IMR-90 (cell line): ENCODE results near the gene ANKRD13B. TPM values are rescaled to one million over a fixed set of nuclear protein-coding genes. Genes with fewer than 3 reads are reported as not detected.
A peak's percentile ranks its signal among the peaks of the same experiment; 100 is the strongest.

Experiments
- ATAC-seq: fragments of 200-7000 bp; cut with Tn5 transposase; 2 replicates; pipeline ENCODE4 v1.9.1; 2020; ENCODE audit warnings: low read depth, mild to moderate bottlenecking, moderate library complexity
- BruUV-seq: library from RNA; stranded (reverse); fragments of 400-500 nt; replicated peaks from 2 replicates; lab custom pipeline; 2021; lab: Mats Ljungman, UMichigan
- CTCF ChIA-PET: fragments of 300-600 bp; formaldehyde crosslinking; extraction: SDS; loops from one replicate; lab custom pipeline; 2021; ENCODE audit warnings: antibody characterized with exemption; lab: Yijun Ruan, JAX
- POLR2A ChIA-PET: fragments of 300-600 bp; sonication (Branson Sonifier 250); formaldehyde crosslinking; loops from one replicate; lab custom pipeline; 2022; ENCODE audit warnings: antibody characterized with exemption; ENCODE audit not compliant: unreplicated experiment; lab: Charles Lee
- DNase-seq: peaks from one replicate; pipeline ENCODE4 v3.0.0; 2013
- H2AFZ ChIP-seq: replicated peaks from 2 replicates; pipeline ENCODE3; 2013; ENCODE audit warnings: low read length, mild to moderate bottlenecking; ENCODE audit not compliant: poor library complexity
- H2AK5ac ChIP-seq: 2 replicates; pipeline ENCODE4 v1.6.1; 2013; ENCODE audit warnings: low read depth, low read length, inconsistent platforms
- H2AK9ac ChIP-seq: replicated peaks from 2 replicates; pipeline ENCODE3; 2013; ENCODE audit warnings: mild to moderate bottlenecking, low read depth, low read length, moderate library complexity; ENCODE audit not compliant: poor library complexity
- H2BK120ac ChIP-seq: 2 replicates; pipeline ENCODE4 v1.6.1; 2013; ENCODE audit warnings: low read depth, low read length, inconsistent platforms
- H2BK15ac ChIP-seq: 3 replicates; pipeline ENCODE4 v1.6.1; 2013; ENCODE audit warnings: low read depth, low read length, inconsistent platforms
- H2BK20ac ChIP-seq: 2 replicates; pipeline ENCODE4 v1.6.1; 2013; ENCODE audit warnings: low read depth, mild to moderate bottlenecking, inconsistent platforms, low read length, moderate library complexity
- H2BK5ac ChIP-seq: 2 replicates; pipeline ENCODE4 v1.6.1; 2013; ENCODE audit warnings: mild to moderate bottlenecking, low read depth, low read length, inconsistent platforms; ENCODE audit not compliant: poor library complexity, severe bottlenecking
- H3K14ac ChIP-seq: replicated peaks from 2 replicates; pipeline ENCODE4 v1.6.1; 2013; ENCODE audit warnings: low read depth, low read length, inconsistent platforms
- H3K18ac ChIP-seq: 2 replicates; pipeline ENCODE4 v1.6.1; 2013; ENCODE audit warnings: low read depth, low read length, control low read depth
- H3K23ac ChIP-seq: 2 replicates; pipeline ENCODE4 v1.6.1; 2013; ENCODE audit warnings: low read depth, low read length, inconsistent platforms
- H3K27ac ChIP-seq: 2 replicates; pipeline ENCODE4 v1.5.1; 2013; ENCODE audit warnings: mild to moderate bottlenecking, control low read depth, low read length; ENCODE audit not compliant: insufficient read depth
- H3K27me3 ChIP-seq: 2 replicates; pipeline ENCODE4 v1.6.1; 2013; ENCODE audit warnings: low read length; ENCODE audit not compliant: control insufficient read depth, insufficient read depth
- H3K36me3 ChIP-seq: 2 replicates; pipeline ENCODE4 v1.6.1; 2013; ENCODE audit warnings: low read length, mixed read lengths; ENCODE audit not compliant: control insufficient read depth, insufficient read depth
- H3K4ac ChIP-seq: 2 replicates; pipeline ENCODE4 v1.6.1; 2013; ENCODE audit warnings: low read depth, low read length, inconsistent platforms
- H3K4me1 ChIP-seq: 2 replicates; pipeline ENCODE4 v1.6.1; 2013; ENCODE audit warnings: low read length, mixed read lengths; ENCODE audit not compliant: control insufficient read depth, insufficient read depth
- H3K4me2 ChIP-seq: 2 replicates; pipeline ENCODE4 v1.6.1; 2013; ENCODE audit warnings: low read depth, mild to moderate bottlenecking, control low read depth, low read length, moderate library complexity
- H3K4me3 ChIP-seq: 2 replicates; pipeline ENCODE4 v1.5.1; 2013; ENCODE audit warnings: low read depth, mild to moderate bottlenecking, control low read depth, low read length, moderate library complexity; ENCODE audit not compliant: insufficient read depth
- H3K56ac ChIP-seq: 2 replicates; pipeline ENCODE4 v1.6.1; 2013; ENCODE audit warnings: low read length, inconsistent platforms; ENCODE audit not compliant: insufficient read depth; ENCODE audit errors: extremely low read depth
- H3K79me1 ChIP-seq, 2 experiments: 2 replicates each; pipeline ENCODE4 v1.6.1; 2013; ENCODE audit warnings: low read length in 2 of 2, inconsistent platforms in 1 of 2, low read depth in 1 of 2
- H3K9ac ChIP-seq: 2 replicates; pipeline ENCODE4 v1.6.1; 2013; ENCODE audit warnings: low read depth, low read length, control low read depth
- H3K9me1 ChIP-seq: 2 replicates; pipeline ENCODE4 v1.6.1; 2013; ENCODE audit warnings: low read length, inconsistent platforms; ENCODE audit not compliant: insufficient read depth
- H3K9me3 ChIP-seq: 2 replicates; pipeline ENCODE4 v1.6.1; 2013; ENCODE audit warnings: low read length; ENCODE audit not compliant: control insufficient read depth, insufficient read depth
- H4K20me1 ChIP-seq: 2 replicates; pipeline ENCODE4 v1.6.1; 2013; ENCODE audit warnings: low read length, inconsistent platforms; ENCODE audit not compliant: insufficient read depth
- H4K5ac ChIP-seq: 2 replicates; pipeline ENCODE4 v1.6.1; 2013; ENCODE audit warnings: mild to moderate bottlenecking, low read depth, low read length, control low read depth
- H4K8ac ChIP-seq, 2 experiments: 2 replicates each; pipeline ENCODE4 v1.6.1; 2013; ENCODE audit warnings: low read depth in 2 of 2, low read length in 2 of 2, control low read depth in 1 of 2, inconsistent platforms in 1 of 2
- H4K91ac ChIP-seq: 2 replicates; pipeline ENCODE4 v1.6.1; 2013; ENCODE audit warnings: low read depth, low read length, inconsistent platforms; ENCODE audit not compliant: insufficient read depth
- BHLHE40 ChIP-seq: fragments of 150-350 bp; IDR thresholded peaks from 2 replicates; pipeline ENCODE4 v1.6.1; 2016; ENCODE audit warnings: mild to moderate bottlenecking, low read depth, low read length
- CEBPB ChIP-seq: IDR thresholded peaks from 2 replicates; pipeline ENCODE4 v1.6.1; 2012; ENCODE audit warnings: low read depth, low read length, improper control_type of control experiment
- CHD1 ChIP-seq: IDR thresholded peaks from 2 replicates; pipeline ENCODE4 v1.6.1; 2012; ENCODE audit warnings: low read depth, low read length, improper control_type of control experiment
- FOS ChIP-seq: fragments of 150-350 bp; IDR thresholded peaks from 2 replicates; pipeline ENCODE4 v1.6.1; 2016; ENCODE audit warnings: low read depth, low read length
- MAFK ChIP-seq: IDR thresholded peaks from 2 replicates; pipeline ENCODE4 v1.6.1; 2012; ENCODE audit warnings: low read depth, low read length, improper control_type of control experiment
- MAZ ChIP-seq: IDR thresholded peaks from 2 replicates; pipeline ENCODE4 v1.6.1; 2012; ENCODE audit warnings: low read depth, mild to moderate bottlenecking, low read length, improper control_type of control experiment, moderate library complexity, borderline replicate concordance
- POLR2A ChIP-seq: IDR thresholded peaks from 2 replicates; pipeline ENCODE4 v1.6.1; 2012; ENCODE audit warnings: mild to moderate bottlenecking, low read depth, low read length
- RAD21 ChIP-seq: IDR thresholded peaks from 2 replicates; pipeline ENCODE4 v1.6.1; 2012; ENCODE audit warnings: low read length, improper control_type of control experiment
- RCOR1 ChIP-seq: IDR thresholded peaks from 2 replicates; pipeline ENCODE4 v1.6.1; 2012; ENCODE audit warnings: mild to moderate bottlenecking, low read length, improper control_type of control experiment; ENCODE audit not compliant: insufficient replicate concordance
- RFX5 ChIP-seq: IDR thresholded peaks from 2 replicates; pipeline ENCODE4 v1.8.0; 2012; ENCODE audit warnings: low read depth, mild to moderate bottlenecking, low read length, moderate library complexity
- WGBS, 2 experiments: methylation state at CpG; one replicate each; pipeline versions ENCODE4 v1.1.5 to v1.1.7; 2013; ENCODE audit warnings: missing lambda C conversion rate in 2 of 2; ENCODE audit not compliant: insufficient read length in 1 of 2; ENCODE audit errors: extremely low coverage in 2 of 2; 5-methylcytosine and 5-hydroxymethylcytosine counted together
- dilution Hi-C: fragments of 300-500 bp; cut with HindIII; formaldehyde crosslinking; loops from one replicate; pipeline ENCODE4 v1.14.3; 2018; ENCODE audit warnings: low sequenced_read_pairs; ENCODE audit not compliant: unreplicated experiment
- in situ Hi-C: fragments of 300-500 bp; cut with MboI; formaldehyde crosslinking; loops from 3 replicates; pipeline ENCODE4 v1.14.3; 2019; ENCODE audit warnings: low sequenced_read_pairs, inconsistent platforms, mixed read lengths
- intact Hi-C: fragments of 100-400 bp; cut with micrococcal nuclease; formaldehyde crosslinking; loops from 2 replicates; pipeline ENCODE4 v1.10.0; 2022
- polyA plus RNA-seq, 3 experiments: library from polyadenylated mRNA; depleted of rRNA; stranded (reverse); fragments of >200 nt; gene quantifications; 2 replicates each; pipeline ENCODE4 v1.2.3, GENCODE V29; 2012; ENCODE audit warnings: low replicate concordance in 1 of 3
- total RNA-seq: library from RNA; depleted of rRNA; stranded (reverse); fragments of >200 nt; gene quantifications from 2 replicates; pipeline ENCODE4 v1.2.3, GENCODE V29; 2012
- TF ChIP-seq, protein P1 (sequence below): fragments of 150-350 bp; IDR thresholded peaks from 2 replicates; pipeline ENCODE4 v1.6.1; 2016; ENCODE audit warnings: low read depth, mild to moderate bottlenecking, low read length, moderate library complexity, borderline replicate concordance
- TF ChIP-seq, protein P2 (sequence below): fragments of 150-350 bp; IDR thresholded peaks from 2 replicates; pipeline ENCODE4 v1.6.1; 2017; ENCODE audit warnings: mild to moderate bottlenecking, antibody characterized with exemption, low read length, low read depth

ANKRD13B gene
- total and polyA plus RNA-seq, 2 of the 4 experiments (the other 2 are of a cell fraction): 0.90 to 4.0 TPM

GRCh38 chr17:29618272-29619065 lies 25.5 kb downstream of the ANKRD13B start:
- 84% methylated on average over 4 of the region's 22 CpGs; no CpG with 5 or more reads in 1 of the 2 experiments for WGBS, 2 experiments
- H3K27ac ChIP-seq: no peak overlapping the region
- H4K91ac ChIP-seq: no peak overlapping the region
- intact Hi-C loops: no loop called here
- TF ChIP-seq RAD21: no peak
- TF ChIP-seq CEBPB: no peak
- TF ChIP-seq RCOR1: no peak
- TF ChIP-seq CHD1: no peak
- TF ChIP-seq, protein P1, sequence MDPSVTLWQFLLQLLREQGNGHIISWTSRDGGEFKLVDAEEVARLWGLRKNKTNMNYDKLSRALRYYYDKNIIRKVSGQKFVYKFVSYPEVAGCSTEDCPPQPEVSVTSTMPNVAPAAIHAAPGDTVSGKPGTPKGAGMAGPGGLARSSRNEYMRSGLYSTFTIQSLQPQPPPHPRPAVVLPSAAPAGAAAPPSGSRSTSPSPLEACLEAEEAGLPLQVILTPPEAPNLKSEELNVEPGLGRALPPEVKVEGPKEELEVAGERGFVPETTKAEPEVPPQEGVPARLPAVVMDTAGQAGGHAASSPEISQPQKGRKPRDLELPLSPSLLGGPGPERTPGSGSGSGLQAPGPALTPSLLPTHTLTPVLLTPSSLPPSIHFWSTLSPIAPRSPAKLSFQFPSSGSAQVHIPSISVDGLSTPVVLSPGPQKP: no peak
- no peak for TF ChIP-seq MAFK
- TF ChIP-seq BHLHE40: no peak
- TF ChIP-seq POLR2A: no peak
- TF ChIP-seq RFX5: no peak
- TF ChIP-seq, protein P2, sequence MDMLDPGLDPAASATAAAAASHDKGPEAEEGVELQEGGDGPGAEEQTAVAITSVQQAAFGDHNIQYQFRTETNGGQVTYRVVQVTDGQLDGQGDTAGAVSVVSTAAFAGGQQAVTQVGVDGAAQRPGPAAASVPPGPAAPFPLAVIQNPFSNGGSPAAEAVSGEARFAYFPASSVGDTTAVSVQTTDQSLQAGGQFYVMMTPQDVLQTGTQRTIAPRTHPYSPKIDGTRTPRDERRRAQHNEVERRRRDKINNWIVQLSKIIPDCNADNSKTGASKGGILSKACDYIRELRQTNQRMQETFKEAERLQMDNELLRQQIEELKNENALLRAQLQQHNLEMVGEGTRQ: no peak
- no peak for TF ChIP-seq MAZ
- TF ChIP-seq FOS: no peak
- POLR2A ChIA-PET: no interaction called here
- H4K20me1 ChIP-seq: peaks cover 9% of the 10 kb centered on the region; the same call in 1 of the 2 replicates
- no peak overlapping the region for H2AK9ac ChIP-seq
- H3K36me3 ChIP-seq: no peaks in the 10 kb centered on the region
- no peak overlapping the region for H2BK5ac ChIP-seq
- H3K23ac ChIP-seq: no peak overlapping the region
- H4K5ac ChIP-seq: no peak overlapping the region
- no TSS peak for BruUV-seq
- no peak overlapping the region for H3K18ac ChIP-seq
- H2BK120ac ChIP-seq: no peak overlapping the region
- no peak overlapping the region for H2AK5ac ChIP-seq
- in situ Hi-C loops: no loop called here
- CTCF ChIA-PET: interaction anchor here (0.9 to 2.2 kb wide), 4 partner anchors 13 to 24 kb away, joined by 3 to 5 read pairs (median 3); no protein-coding TSS in a partner anchor
- peaks cover 0 to 22% of the 10 kb centered on the region in 2 experiments; a peak in 1 of 4 replicates for H3K79me1 ChIP-seq
- H3K4me1 ChIP-seq: peaks cover 15% of the 10 kb centered on the region
- H3K9ac ChIP-seq: no peak overlapping the region
- no peak overlapping the region for H3K4me3 ChIP-seq
- ATAC-seq (no peak), DNase-seq (no peak)
- no peak overlapping the region for H2BK15ac ChIP-seq
- H3K14ac ChIP-seq: no peak overlapping the region
- no peak overlapping the region for H2BK20ac ChIP-seq
- no peaks in the 10 kb centered on the region for H3K9me3 ChIP-seq
- no peak overlapping the region for H3K56ac ChIP-seq
- peaks cover 25% of the 10 kb centered on the region for H3K9me1 ChIP-seq
- H2AFZ ChIP-seq: peak overlapping the region; percentile 81
- dilution Hi-C loops: no loop called here
- no peak overlapping the region for H3K4ac ChIP-seq
- no peak overlapping the region for H4K8ac ChIP-seq
- H3K4me2 ChIP-seq: no peak overlapping the region
- H3K27me3 ChIP-seq: no peaks in the 10 kb centered on the region; the same call in 1 of the 2 replicates
